Parathyroid adenoma (tissue), 2 donors: ENCODE results near the gene IQGAP3.
A peak's percentile ranks its signal among the peaks of the same experiment; 100 is the strongest.

Source experiments
- H2AFZ ChIP-seq: fragments of 300-600 bp; sonication (generic); one replicate; pipeline ENCODE4 v1.7.0; 2017; ENCODE audit warnings: antibody characterized with exemption, mild to moderate bottlenecking
- H3K27ac ChIP-seq: fragments of 300-600 bp; sonication (generic); one replicate; pipeline ENCODE4 v1.7.0; 2017
- H3K27me3 ChIP-seq: fragments of 300-600 bp; sonication (generic); one replicate; pipeline ENCODE4 v1.7.0; 2017; ENCODE audit warnings: low read length; ENCODE audit not compliant: control insufficient read depth, insufficient read depth
- H3K36me3 ChIP-seq: fragments of 300-600 bp; sonication (generic); one replicate; pipeline ENCODE4 v1.7.0; 2017; ENCODE audit warnings: low read length; ENCODE audit not compliant: control insufficient read depth, insufficient read depth
- H3K4me1 ChIP-seq: fragments of 300-600 bp; sonication (generic); one replicate; pipeline ENCODE4 v1.7.0; 2017; ENCODE audit warnings: control low read depth
- H3K4me2 ChIP-seq: fragments of 300-600 bp; sonication (generic); one replicate; pipeline ENCODE4 v1.7.0; 2017; ENCODE audit warnings: low read length
- H3K4me3 ChIP-seq: fragments of 300-600 bp; sonication (generic); one replicate; pipeline ENCODE4 v1.7.0; 2017; ENCODE audit warnings: low read depth, low read length
- H3K79me2 ChIP-seq: fragments of 300-600 bp; sonication (generic); one replicate; pipeline ENCODE4 v1.7.0; 2017; ENCODE audit warnings: control low read depth
- H3K9ac ChIP-seq: fragments of 300-600 bp; sonication (generic); one replicate; pipeline ENCODE4 v1.7.0; 2017; ENCODE audit warnings: mild to moderate bottlenecking
- H3K9me3 ChIP-seq: fragments of 300-600 bp; sonication (generic); one replicate; pipeline ENCODE4 v1.7.0; 2017; ENCODE audit warnings: low read length; ENCODE audit not compliant: control insufficient read depth
- TF ChIP-seq, protein P1 (sequence below): fragments of 300-600 bp; sonication (generic); IDR thresholded peaks from one replicate; pipeline ENCODE4 v1.7.0; 2017; ENCODE audit warnings: antibody characterized with exemption, mild to moderate bottlenecking
- donor health status: primary hyperparathyroidism.

Gene IQGAP3

DNA sequence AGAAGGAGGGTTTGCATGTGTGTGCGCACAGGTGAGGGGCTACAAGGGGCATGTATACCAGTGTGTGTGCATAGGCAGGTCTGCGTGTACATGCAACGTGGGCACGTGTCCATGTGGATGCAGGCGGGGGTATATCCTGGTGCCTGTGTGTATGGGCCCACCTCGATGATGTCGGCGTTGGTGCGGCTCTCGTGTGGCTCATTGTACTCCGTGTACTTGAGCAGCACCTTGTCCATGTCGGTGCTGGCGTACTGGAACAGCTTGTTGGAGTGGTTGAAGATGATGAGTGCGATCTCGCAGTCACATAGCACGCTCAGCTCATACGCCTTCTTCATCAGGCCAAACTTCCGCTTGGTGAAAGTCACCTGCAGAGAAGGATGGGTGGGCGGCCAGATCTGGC is 90.1 kb downstream of the IQGAP3 start:
- H3K9me3 ChIP-seq = no peaks in the 10 kb centered on the region
- peaks cover 70% of the 10 kb centered on the region for H3K79me2 ChIP-seq
- no peak overlapping the region for H3K4me3 ChIP-seq
- H3K4me2 ChIP-seq = no peak overlapping the region
- H3K27ac ChIP-seq = no peak overlapping the region
- no peak overlapping the region for H2AFZ ChIP-seq
- TF ChIP-seq, protein P1, sequence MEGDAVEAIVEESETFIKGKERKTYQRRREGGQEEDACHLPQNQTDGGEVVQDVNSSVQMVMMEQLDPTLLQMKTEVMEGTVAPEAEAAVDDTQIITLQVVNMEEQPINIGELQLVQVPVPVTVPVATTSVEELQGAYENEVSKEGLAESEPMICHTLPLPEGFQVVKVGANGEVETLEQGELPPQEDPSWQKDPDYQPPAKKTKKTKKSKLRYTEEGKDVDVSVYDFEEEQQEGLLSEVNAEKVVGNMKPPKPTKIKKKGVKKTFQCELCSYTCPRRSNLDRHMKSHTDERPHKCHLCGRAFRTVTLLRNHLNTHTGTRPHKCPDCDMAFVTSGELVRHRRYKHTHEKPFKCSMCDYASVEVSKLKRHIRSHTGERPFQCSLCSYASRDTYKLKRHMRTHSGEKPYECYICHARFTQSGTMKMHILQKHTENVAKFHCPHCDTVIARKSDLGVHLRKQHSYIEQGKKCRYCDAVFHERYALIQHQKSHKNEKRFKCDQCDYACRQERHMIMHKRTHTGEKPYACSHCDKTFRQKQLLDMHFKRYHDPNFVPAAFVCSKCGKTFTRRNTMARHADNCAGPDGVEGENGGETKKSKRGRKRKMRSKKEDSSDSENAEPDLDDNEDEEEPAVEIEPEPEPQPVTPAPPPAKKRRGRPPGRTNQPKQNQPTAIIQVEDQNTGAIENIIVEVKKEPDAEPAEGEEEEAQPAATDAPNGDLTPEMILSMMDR = no peak
- no peaks in the 10 kb centered on the region for H3K27me3 ChIP-seq
- H3K36me3 ChIP-seq = no peaks in the 10 kb centered on the region
- H3K4me1 ChIP-seq = peaks cover 3% of the 10 kb centered on the region
- H3K9ac ChIP-seq = no peak overlapping the region

DNA sequence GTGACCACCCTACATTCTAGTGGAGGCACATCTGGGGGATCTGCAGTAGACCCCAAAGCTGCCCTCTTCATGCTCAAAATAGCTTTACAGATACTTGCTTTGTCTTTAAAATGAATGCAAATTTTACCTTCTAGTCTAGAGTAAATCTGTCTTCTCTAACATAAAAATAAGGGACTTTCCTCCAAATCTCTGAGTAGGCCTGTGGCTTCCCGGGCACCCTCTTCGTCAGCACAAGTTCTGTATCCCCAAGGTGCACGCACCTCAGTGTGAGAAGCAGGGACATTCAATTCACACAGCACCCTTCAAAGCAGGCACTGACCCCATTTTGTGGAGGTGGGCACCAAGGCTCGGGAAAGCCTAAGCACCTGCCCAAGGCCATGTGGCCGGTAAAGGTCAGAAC is 90.8 kb downstream of the IQGAP3 start:
- H3K9me3 ChIP-seq = no peaks in the 10 kb centered on the region
- peaks cover 64% of the 10 kb centered on the region for H3K79me2 ChIP-seq
- no peak overlapping the region for H3K27ac ChIP-seq
- no peak overlapping the region for H2AFZ ChIP-seq
- no peaks in the 10 kb centered on the region for H3K36me3 ChIP-seq
- no peaks in the 10 kb centered on the region for H3K27me3 ChIP-seq
- peaks cover 3% of the 10 kb centered on the region for H3K4me1 ChIP-seq
- H3K9ac ChIP-seq = no peak overlapping the region
- TF ChIP-seq, protein P1 = no peak
- H3K4me2 ChIP-seq = no peak overlapping the region
- H3K4me3 ChIP-seq = no peak overlapping the region

DNA sequence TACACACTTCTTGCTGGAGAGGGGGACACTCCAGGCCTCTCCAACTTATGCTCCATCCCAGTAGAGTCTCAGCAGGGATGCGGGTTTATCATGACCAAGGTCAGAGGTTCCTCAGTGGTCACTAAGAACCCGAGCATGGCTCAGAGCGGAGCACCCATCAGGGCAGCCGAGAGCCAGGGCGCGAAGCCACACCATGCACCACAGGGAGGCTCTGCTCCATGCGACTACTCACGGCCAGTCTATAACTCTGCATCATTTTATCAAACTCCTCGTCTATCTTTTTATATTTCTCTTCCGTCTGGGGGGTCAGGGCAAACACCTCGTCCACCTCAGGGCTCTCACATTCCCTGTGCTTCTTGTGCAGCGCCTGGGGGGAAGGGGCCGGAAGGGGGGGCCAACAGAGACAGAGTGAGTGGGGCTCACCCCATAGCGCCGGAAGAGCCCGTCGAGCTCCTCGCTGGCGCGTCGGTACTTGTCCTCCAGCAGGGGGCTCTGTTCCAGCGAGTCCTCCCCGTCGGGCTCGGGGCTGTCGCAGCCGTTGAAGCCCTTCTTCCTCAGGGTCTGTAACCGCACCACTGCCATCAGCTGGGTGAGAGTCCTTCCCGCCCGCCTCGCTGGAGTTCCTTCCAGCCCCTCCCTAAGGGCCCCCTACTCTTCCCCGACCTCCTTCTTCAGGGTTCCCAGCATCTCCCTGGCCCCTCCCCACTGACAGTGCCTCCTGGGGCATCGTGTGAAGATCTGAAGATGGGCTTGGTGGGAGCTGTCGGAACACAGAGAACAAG is 91.8 kb downstream of the IQGAP3 start:
- Histone ChIP-seq H3K4me3 (no peak overlapping the region), H3K4me2 (no peak overlapping the region), H3K36me3 (no peaks in the 10 kb centered on the region), H2AFZ (no peak overlapping the region), H3K27ac (no peak overlapping the region), H3K9ac (no peak overlapping the region), H3K79me2 (peaks cover 57% of the 10 kb centered on the region), H3K9me3 (no peaks in the 10 kb centered on the region), H3K4me1 (peaks cover 3% of the 10 kb centered on the region), H3K27me3 (no peaks in the 10 kb centered on the region)
- TF ChIP-seq, protein P1 = peak; percentile 59

DNA sequence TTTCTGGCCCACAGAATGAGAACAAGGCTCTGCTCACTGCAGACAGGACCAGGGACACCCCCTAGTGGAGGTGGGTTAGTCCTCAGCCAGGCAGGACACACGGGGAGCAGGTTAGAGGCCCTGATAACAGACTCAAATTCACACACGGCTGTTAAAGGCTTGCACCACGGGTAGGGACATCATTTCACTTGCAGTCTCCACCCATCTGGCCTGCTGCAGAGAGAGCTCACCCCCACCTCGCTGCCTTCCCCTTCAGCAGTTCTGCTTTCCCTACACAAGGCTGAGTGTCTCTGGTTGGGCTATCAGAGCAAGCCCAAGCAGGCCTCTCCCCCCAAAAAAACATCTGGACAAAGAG is 92.4 kb downstream of the IQGAP3 start:
- Histone ChIP-seq H3K27ac (no peak overlapping the region), H3K4me1 (peaks cover 3% of the 10 kb centered on the region), H3K9ac (no peak overlapping the region), H2AFZ (no peak overlapping the region), H3K9me3 (no peaks in the 10 kb centered on the region), H3K4me3 (no peak overlapping the region), H3K79me2 (peaks cover 53% of the 10 kb centered on the region), H3K36me3 (no peaks in the 10 kb centered on the region), H3K27me3 (no peaks in the 10 kb centered on the region), H3K4me2 (no peak overlapping the region)
- TF ChIP-seq, protein P1 = no peak
